ENCODE results near the gene AMOT.

The AMOT gene

GRCh38 chrX:112800971-112801775 is 39.5 kb downstream of the AMOT start:
- no peak for DNase-seq

GRCh38 chrX:112799425-112799824 is 41.2 kb downstream of the AMOT start:
- no peak for DNase-seq

GRCh38 chrX:112798736-112799135 is 41.9 kb downstream of the AMOT start:
- DNase-seq = no peak

GRCh38 chrX:112789931-112790330 is 50.7 kb downstream of the AMOT start:
- no peak for DNase-seq

GRCh38 chrX:112786076-112786475 is 54.6 kb downstream of the AMOT start:
- DNase-seq = no peak

- no peak for DNase-seq
These were observed 55.3 kb downstream of the AMOT start for GRCh38 chrX:112785344-112785743.

- DNase-seq = no peak
These were observed 55.9 kb downstream of the AMOT start for GRCh38 chrX:112784692-112785091.

GRCh38 chrX:112779139-112779538 is 61.5 kb downstream of the AMOT start:
- no peak for DNase-seq

- DNase-seq = no peak
These were observed 65.9 kb downstream of the AMOT start for GRCh38 chrX:112774651-112775293.

GRCh38 chrX:112774142-112774541 is 66.5 kb downstream of the AMOT start:
- no peak for DNase-seq

GRCh38 chrX:112769034-112769433 is 71.6 kb downstream of the AMOT start:
- DNase-seq = no peak

- no peak for DNase-seq
These were observed 72.1 kb downstream of the AMOT start for GRCh38 chrX:112768563-112768962.

GRCh38 chrX:112766774-112767173 is 73.9 kb downstream of the AMOT start:
- no peak for DNase-seq

GRCh38 chrX:112761242-112762207 is 79.1 kb downstream of the AMOT start:
- DNase-seq = no peak

GRCh38 chrX:112760697-112761096 is 79.9 kb downstream of the AMOT start:
- no peak for DNase-seq

GRCh38 chrX:112759966-112760365 is 80.7 kb downstream of the AMOT start:
- DNase-seq = no peak

- DNase-seq = no peak
These were observed 81.1 kb downstream of the AMOT start for GRCh38 chrX:112759512-112759911.

- no peak for DNase-seq
These were observed 82.7 kb downstream of the AMOT start for GRCh38 chrX:112757946-112758345.

- DNase-seq = no peak
These were observed 87.5 kb downstream of the AMOT start for GRCh38 chrX:112753116-112753515.

- no peak for DNase-seq
These were observed 89.6 kb downstream of the AMOT start for GRCh38 chrX:112751076-112751475.

GRCh38 chrX:112746812-112747595 is 93.6 kb downstream of the AMOT start:
- DNase-seq = no peak

- peak; percentile 61 for DNase-seq
These were observed 102.1 kb downstream of the AMOT start for GRCh38 chrX:112738347-112739033.

All from activated CD4-positive, alpha-beta T cell treated with anti-CD3 and anti-CD28 coated beads, Interleukin-10, Interleukin-2, amounts not matched to agents 100 ng/mL and 50 ng/mL, durations not matched to agents 16 hours and 8 hours (primary cell).